Tibial artery (tissue), 4 donors: ENCODE data around the gene HSPA1B.

Experiments used
- DNase-seq, 2 donors: peaks; one replicate each; pipeline ENCODE4 v3.0.0-alpha.2; 2019
- H3K27ac ChIP-seq, 2 donors: fragments of 200-600 bp; sonication (generic) in 1 of 2; 1 replicate in 1 of 2; 2 replicates in 1 of 2; pipeline ENCODE4 v1.5.1; 2018 to 2019; ENCODE audit warnings: mild to moderate bottlenecking in 1 of 2
- H3K27me3 ChIP-seq, 2 donors: fragments of 200-600 bp; sonication (generic) in 1 of 2; one replicate each; pipeline versions ENCODE4 v1.5.1 to v1.6.0; 2016 to 2019
- H3K36me3 ChIP-seq, 3 donors: fragments of 200-600 bp; sonication (generic) in 2 of 3; one replicate each; pipeline ENCODE4 v1.5.1; 2016 to 2019; ENCODE audit warnings: mild to moderate bottlenecking in 2 of 3
- H3K4me1 ChIP-seq, 4 donors: fragments of 200-600 bp; sonication (generic) in 2 of 4; 1 replicate in 3 of 4; 2 replicates in 1 of 4; pipeline ENCODE4 v1.5.1; 2016 to 2019
- H3K4me3 ChIP-seq, 2 donors: fragments of 200-600 bp; sonication (generic) in 1 of 2; 1 replicate in 1 of 2; 2 replicates in 1 of 2; pipeline ENCODE4 v1.5.1; 2018 to 2019; ENCODE audit warnings: mild to moderate bottlenecking in 2 of 2
- H3K9me3 ChIP-seq, 3 donors: fragments of 200-600 bp; sonication (generic) in 1 of 3; one replicate each; pipeline ENCODE4 v1.5.1; 2016 to 2019
- intact Hi-C: fragments of 100-400 bp; cut with DNase I; formaldehyde crosslinking; loops from one replicate; pipeline ENCODE4 v1.15.0; 2023; ENCODE audit warnings: low total_unique reads
- TF ChIP-seq, protein P1 (sequence below), 2 experiments: fragments of 200-600 bp in 1 of 2; fragments of 450-650 bp in 1 of 2; IDR thresholded peaks; one replicate each; pipeline ENCODE4 v1.5.1; 2017 to 2019; ENCODE audit warnings: antibody characterized with exemption in 2 of 2, mild to moderate bottlenecking in 1 of 2, moderate library complexity in 1 of 2

HSPA1B gene

DNA sequence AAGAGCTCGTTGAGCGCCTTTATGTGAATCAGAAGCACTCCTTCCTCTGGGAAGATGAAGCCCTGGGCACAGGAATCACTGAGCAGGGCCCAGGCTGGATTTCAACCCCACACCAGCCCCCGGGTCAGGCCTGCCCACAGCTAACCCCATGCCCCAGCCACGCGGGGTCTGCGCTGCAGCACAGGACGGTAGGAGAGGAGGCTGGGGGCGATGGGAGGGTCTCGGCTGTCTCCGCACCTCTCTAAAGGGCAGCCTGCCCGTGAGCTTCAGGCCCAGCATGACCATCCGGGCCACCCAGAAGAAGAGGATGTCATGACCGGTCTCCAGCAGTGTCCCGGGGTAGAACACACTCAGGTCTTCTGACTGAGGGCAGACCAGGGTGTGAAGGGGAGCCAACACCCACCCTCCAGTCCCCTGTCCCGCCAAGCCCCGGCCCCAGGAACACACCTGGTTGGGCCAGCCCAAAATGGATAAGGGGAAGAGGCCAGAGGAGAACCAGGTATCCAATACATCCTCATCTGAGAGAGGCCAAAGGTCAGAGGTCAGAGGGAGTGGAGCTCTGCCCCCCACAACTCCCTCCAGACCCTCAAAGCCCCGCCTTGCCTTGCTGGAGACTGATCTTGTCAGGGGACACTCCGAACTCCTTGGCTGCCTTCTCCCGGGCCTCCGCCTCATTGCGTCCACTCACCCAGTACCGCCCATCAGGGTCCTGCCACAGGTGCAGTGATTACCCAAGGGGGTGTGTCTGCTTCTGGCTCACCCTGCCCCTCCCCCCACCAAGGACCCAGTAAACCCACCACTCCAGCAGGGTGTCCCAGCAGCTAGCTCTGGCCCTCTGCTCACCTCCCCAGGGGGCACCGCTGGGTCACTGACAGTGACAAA lies 46.1 kb upstream of the HSPA1B start:
- no peak overlapping the region for H3K4me3 ChIP-seq
- DNase-seq = no peak
- H3K27me3 ChIP-seq = no peaks in the 10 kb centered on the region
- H3K9me3 ChIP-seq = no peaks in the 10 kb centered on the region
- intact Hi-C loops = no loop called here
- peaks cover 52 to 80% (median 79%) of the 10 kb centered on the region in 3 donors for H3K36me3 ChIP-seq
- H3K4me1 ChIP-seq = peaks cover 0 to 11% (median 8%) of the 10 kb centered on the region in 4 donors
- no peak overlapping the region for H3K27ac ChIP-seq
- TF ChIP-seq, protein P1, sequence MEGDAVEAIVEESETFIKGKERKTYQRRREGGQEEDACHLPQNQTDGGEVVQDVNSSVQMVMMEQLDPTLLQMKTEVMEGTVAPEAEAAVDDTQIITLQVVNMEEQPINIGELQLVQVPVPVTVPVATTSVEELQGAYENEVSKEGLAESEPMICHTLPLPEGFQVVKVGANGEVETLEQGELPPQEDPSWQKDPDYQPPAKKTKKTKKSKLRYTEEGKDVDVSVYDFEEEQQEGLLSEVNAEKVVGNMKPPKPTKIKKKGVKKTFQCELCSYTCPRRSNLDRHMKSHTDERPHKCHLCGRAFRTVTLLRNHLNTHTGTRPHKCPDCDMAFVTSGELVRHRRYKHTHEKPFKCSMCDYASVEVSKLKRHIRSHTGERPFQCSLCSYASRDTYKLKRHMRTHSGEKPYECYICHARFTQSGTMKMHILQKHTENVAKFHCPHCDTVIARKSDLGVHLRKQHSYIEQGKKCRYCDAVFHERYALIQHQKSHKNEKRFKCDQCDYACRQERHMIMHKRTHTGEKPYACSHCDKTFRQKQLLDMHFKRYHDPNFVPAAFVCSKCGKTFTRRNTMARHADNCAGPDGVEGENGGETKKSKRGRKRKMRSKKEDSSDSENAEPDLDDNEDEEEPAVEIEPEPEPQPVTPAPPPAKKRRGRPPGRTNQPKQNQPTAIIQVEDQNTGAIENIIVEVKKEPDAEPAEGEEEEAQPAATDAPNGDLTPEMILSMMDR (IDR thresholded peaks at IDR 0.05) = no peak

DNA sequence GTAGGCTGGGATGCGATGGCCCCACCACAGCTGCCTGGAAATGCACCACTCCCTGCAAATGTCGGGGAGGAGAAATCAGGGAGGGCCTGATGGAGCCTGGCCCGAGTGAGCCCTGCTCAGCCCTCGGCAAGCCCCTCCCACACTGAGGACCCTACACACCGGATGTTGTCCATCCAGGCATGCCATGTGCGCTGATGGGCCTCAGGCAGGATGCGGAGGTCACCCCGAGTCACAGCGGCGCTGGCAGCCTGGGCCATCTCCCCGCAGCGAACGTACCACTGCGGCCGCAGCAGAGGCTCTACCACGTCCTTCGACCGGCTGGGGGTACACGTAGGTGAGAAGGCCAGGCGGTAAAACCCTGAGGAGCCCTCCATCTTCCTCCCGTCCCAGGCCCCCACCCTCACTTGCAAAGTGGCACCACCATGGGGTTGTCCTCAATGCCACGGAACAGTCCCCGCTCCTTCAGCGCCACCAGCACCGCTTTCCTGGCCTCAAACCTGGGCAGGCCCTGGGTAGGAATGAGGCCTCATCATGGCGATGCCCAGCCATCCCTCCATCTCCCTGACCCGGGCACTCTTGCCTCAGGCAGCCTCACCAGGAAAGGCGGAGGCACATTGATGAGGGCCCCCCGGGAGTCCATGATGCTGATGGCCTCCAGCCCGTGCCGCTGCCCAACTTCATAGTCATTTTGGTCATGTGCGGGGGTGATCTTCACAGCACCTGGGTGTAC lies 45.2 kb upstream of the HSPA1B start:
- Histone ChIP-seq H3K36me3 (peaks cover 54 to 82% (median 79%) of the 10 kb centered on the region in 3 donors), H3K27ac (no peak overlapping the region), H3K4me3 (no peak overlapping the region), H3K4me1 (peaks cover 0 to 3% (median 1%) of the 10 kb centered on the region in 4 donors), H3K9me3 (no peaks in the 10 kb centered on the region), H3K27me3 (no peaks in the 10 kb centered on the region)
- DNase-seq = no peak
- intact Hi-C loops = no loop called here
- TF ChIP-seq, protein P1 (IDR thresholded peaks at IDR 0.05) = no peak

DNA sequence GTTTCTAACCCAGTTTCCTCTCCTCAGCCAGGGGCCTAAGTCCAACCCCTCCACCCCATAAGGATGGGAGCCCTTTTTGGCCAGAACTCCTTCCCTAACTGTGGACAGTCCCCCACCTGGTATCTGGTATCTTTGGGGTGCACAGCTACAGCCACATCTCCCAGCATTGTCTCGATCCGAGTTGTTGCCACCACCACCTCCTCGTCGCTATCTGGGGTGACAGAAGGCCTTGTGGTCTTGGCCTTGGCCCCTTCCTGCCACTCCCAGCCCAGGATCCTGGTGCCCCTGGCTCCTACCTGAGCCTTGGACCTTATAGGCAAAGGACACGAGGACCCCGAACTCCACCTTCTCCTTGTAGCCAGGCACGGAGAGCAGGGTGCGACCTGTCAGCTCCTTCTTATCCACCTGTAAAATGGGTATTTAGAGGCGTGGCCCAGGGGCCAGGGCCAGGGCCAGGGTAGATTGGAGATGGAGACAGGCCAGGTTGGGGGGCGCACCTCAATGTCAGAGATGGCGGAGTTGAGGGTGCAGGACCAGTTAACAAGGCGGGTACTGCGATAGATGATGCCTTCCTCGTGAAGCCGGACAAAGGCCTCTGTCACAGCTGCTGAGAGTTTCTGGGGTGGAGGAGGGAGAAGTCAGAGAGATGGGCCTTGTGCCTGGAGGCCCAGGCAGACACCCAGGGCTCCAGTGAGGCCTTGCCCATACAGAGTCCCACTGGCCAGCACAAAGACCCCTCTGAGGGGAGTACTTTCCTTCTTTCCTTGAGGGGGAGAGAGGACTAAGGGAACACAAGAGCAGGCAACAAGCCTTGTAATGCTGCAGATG lies 43.2 kb upstream of the HSPA1B start:
- H3K36me3 ChIP-seq = peaks cover 56 to 77% (median 66%) of the 10 kb centered on the region in 3 donors
- H3K27ac ChIP-seq = no peak overlapping the region
- intact Hi-C loops = no loop called here
- H3K9me3 ChIP-seq = no peaks in the 10 kb centered on the region
- no peaks in the 10 kb centered on the region for H3K4me1 ChIP-seq
- H3K27me3 ChIP-seq = no peaks in the 10 kb centered on the region
- H3K4me3 ChIP-seq = no peak overlapping the region
- DNase-seq = no peak
- TF ChIP-seq, protein P1 (IDR thresholded peaks at IDR 0.05) = no peak

DNA sequence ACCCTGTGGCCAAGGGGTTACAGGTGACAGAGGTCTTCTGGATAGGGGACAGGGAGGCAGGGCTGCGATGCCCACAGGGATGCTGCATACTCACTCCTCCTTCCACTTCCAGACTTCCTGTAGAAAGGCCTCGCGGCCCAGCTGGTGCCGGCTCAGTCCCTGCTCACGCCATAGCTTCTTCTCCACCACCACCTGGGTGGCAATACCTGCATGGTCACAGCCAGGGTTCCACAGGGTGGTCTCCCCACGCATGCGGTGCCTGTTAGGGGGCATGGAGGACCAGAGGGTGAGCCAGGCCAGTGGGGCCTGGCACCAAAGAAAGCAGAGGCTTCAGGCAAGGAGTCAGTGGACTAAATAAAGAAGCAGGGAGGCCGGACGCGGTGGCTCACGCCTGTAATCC lies 42.1 kb upstream of the HSPA1B start:
- TF ChIP-seq, protein P1 (IDR thresholded peaks at IDR 0.05) = no peak
- peaks cover 46 to 70% (median 55%) of the 10 kb centered on the region in 3 donors for H3K36me3 ChIP-seq
- DNase-seq = no peak
- H3K27me3 ChIP-seq = no peaks in the 10 kb centered on the region
- no peaks in the 10 kb centered on the region for H3K4me1 ChIP-seq
- H3K4me3 ChIP-seq = no peak overlapping the region
- H3K9me3 ChIP-seq = no peaks in the 10 kb centered on the region
- H3K27ac ChIP-seq = no peak overlapping the region
- intact Hi-C loops = no loop called here
